GM06990 (cell line): ENCODE data around the gene CHIA.

Experiments used
- DNase-seq: peaks from one replicate; pipeline ENCODE4 v3.0.0-alpha.2; 2011; ENCODE audit not compliant: insufficient read length; ENCODE audit errors: extremely low read depth
- H3K27me3 ChIP-seq: replicated peaks from 2 replicates; pipeline ENCODE4 v1.6.0; 2011; ENCODE audit warnings: low read length; ENCODE audit not compliant: control insufficient read depth, insufficient read depth
- H3K36me3 ChIP-seq: 2 replicates; pipeline ENCODE4 v1.5.1; 2011; ENCODE audit warnings: low read length; ENCODE audit not compliant: control insufficient read depth, insufficient read depth
- H3K4me3 ChIP-seq: replicated peaks from 2 replicates; pipeline ENCODE4 v1.5.1; 2011; ENCODE audit warnings: low read depth, mild to moderate bottlenecking, control low read depth, low read length
- CTCF ChIP-seq: IDR thresholded peaks from 2 replicates; pipeline ENCODE4 v1.5.1; 2011; ENCODE audit warnings: low read length, control low read depth, mild to moderate bottlenecking, inconsistent platforms; ENCODE audit not compliant: insufficient read depth, poor library complexity, severe bottlenecking

The CHIA gene

GRCh38 chr1:111309690-111310089, 19.0 kb downstream of the CHIA start:
- no peak for DNase-seq
- Histone ChIP-seq H3K36me3 (no peaks in the 10 kb centered on the region), H3K27me3 (no peaks in the 10 kb centered on the region), H3K4me3 (no peak overlapping the region)
- no peak for TF ChIP-seq CTCF

- Histone ChIP-seq H3K4me3 (no peak overlapping the region), H3K27me3 (no peaks in the 10 kb centered on the region), H3K36me3 (no peaks in the 10 kb centered on the region)
- DNase-seq = no peak
- no peak for TF ChIP-seq CTCF
Measured at GRCh38 chr1:111318523-111318922, 27.9 kb downstream of the CHIA start.

GRCh38 chr1:111320066-111320879, 29.6 kb downstream of the CHIA start:
- H3K36me3 ChIP-seq = no peaks in the 10 kb centered on the region
- no peak for TF ChIP-seq CTCF
- no peaks in the 10 kb centered on the region for H3K27me3 ChIP-seq
- no peak for DNase-seq
- H3K4me3 ChIP-seq = no peak overlapping the region

GRCh38 chr1:111323231-111323630, 32.6 kb downstream of the CHIA start:
- no peak for DNase-seq
- no peaks in the 10 kb centered on the region for H3K27me3 ChIP-seq
- H3K36me3 ChIP-seq = no peaks in the 10 kb centered on the region
- TF ChIP-seq CTCF = no peak
- H3K4me3 ChIP-seq = no peak overlapping the region

GRCh38 chr1:111332190-111332589, 41.5 kb downstream of the CHIA start:
- peak; percentile 53 for DNase-seq
- H3K27me3 ChIP-seq = no peaks in the 10 kb centered on the region
- H3K36me3 ChIP-seq = no peaks in the 10 kb centered on the region
- no peak overlapping the region for H3K4me3 ChIP-seq
- TF ChIP-seq CTCF = no peak
